ENCODE data around the gene IRF9.

The IRF9 gene, protein sequence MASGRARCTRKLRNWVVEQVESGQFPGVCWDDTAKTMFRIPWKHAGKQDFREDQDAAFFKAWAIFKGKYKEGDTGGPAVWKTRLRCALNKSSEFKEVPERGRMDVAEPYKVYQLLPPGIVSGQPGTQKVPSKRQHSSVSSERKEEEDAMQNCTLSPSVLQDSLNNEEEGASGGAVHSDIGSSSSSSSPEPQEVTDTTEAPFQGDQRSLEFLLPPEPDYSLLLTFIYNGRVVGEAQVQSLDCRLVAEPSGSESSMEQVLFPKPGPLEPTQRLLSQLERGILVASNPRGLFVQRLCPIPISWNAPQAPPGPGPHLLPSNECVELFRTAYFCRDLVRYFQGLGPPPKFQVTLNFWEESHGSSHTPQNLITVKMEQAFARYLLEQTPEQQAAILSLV

DNA sequence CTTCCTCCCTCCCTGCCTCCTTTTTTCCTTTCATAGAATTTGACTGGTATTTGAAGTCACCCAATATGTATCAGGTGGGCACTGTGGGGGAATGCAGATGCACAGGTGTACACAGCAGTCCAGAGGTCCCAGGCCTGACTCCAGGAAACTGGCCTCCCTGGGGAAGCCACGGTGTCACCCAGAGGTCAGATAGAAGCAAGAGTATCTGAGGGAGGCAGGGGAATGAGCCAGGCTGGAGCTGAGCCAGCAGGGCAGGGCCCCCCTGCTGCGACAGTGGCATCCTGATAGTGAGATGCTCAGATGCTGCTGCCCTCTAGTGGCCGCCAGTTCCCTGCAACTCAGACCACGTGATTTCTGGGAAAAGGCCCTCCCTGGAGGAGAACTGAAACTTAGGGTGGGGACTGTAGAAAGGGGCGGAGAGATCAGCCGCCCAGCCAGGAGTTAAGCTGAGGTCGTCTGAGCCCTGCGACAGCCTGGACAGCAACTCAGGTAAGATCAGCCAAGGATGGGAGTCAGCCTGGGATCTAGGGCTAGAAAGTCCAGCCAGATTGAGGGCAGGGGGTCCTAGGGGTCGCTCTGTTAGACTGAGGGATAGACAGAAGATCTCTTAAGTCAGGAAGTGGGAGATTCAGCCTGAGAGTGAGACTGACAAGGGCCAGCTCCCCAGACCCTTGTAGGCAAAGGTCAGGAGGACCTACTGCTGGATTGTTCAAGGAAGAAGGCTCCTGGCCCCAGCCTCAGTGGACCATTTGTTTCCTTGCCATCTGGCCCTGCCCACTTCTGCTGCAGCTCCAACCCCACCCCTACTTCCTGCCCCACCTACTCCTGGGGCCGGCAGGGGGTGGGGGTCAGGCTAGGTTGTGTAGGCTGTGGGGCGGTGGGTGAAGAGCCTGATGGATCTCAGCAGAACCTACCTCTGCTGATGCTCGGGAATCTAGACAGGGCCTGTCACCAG, at the start of gene IRF9:
IRF9 (plus strand) TSS at position 416 of the 955 bp plus-strand sequence. CDS start 880 bp downstream, outside the sequence.
- DNase-seq = peak; percentile 61 to 98 (median 92)

GRCh38 chr14:24113379-24113800, 47.7 kb upstream of the IRF9 start:
- no peak for DNase-seq

DNA sequence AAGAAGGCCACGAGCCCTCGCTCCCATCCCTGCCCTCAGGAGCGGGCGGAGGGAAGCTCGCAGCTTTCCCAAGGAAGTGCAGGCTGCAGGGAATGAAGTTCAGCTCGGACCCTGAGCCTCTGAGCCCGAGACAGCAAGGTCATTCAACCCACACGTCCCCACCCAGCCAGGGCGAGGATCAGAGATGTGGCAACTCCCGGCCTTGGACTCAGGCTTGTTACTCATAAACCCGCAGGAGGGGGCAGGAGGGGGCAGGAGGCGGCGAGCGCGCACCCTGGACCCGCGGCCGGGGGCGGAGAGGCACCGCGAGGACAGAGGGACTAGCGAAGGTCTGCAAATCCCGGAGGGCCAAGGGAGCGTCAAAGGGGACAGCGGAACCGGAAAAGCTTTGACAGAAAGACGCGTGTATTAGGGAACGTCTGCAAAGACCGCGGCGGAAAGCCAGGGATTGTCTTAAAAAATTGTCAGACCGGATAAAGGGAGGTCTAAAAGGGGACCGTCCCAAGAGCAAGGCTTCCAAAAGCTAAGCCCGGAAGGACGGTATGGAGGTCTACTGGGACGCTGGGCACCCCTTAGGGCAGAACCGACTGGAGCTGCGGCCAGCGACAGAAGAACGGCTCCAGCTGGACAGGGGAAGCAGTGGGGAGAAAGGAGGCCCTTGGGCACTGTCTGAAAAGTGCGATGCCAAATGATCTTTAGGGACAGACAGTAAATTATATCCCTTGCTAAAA, 47.1 kb upstream of the IRF9 start:
- peak; percentile 25 to 95 (median 87) for DNase-seq

- peak; percentile 94 to 100 (median 100) for DNase-seq
These were observed 46.3 kb upstream of the IRF9 start, which contains the start of the genes DCAF11 and NRL for GRCh38 chr14:24114532-24115421. DCAF11 (plus strand) TSS chr14:24114777; CDS start chr14:24115595, 818 bp downstream. NRL (minus strand) TSS chr14:24114949; CDS start chr14:24082848, 32,101 bp downstream.

DNA sequence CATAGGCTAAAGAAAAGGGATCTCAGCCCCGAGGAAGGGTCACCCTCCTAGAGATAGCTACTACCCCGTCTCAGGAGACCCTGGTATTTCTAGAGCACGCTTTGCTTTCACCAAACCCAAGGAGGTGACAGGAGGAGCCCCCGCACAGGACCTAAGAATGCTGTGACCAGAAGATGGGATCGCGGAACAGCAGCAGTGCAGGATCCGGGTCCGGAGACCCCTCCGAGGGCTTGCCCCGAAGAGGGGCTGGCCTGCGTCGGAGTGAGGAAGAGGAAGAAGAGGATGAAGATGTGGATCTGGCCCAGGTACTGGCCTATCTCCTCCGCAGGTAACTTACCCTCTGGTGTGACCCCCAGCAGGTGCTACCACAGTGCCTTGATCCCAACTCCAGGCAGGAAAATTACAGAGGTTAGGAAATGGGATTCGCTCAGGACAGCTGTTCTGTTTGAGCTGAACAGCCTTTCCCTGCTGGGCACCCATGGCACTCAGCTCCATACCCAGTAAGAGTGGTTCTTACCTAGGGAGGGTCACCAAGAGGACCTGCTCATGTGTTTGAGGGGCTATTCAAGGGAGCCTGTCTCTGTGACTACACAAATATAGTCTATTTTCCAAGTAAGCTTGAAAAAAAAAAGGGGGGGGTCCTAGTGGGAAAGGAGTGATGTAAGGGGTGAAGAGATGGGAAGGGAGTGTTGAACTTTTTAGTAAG, 45.5 kb upstream of the IRF9 start:
- peak in 1 of 56 donors; percentile 57 for DNase-seq

DNA sequence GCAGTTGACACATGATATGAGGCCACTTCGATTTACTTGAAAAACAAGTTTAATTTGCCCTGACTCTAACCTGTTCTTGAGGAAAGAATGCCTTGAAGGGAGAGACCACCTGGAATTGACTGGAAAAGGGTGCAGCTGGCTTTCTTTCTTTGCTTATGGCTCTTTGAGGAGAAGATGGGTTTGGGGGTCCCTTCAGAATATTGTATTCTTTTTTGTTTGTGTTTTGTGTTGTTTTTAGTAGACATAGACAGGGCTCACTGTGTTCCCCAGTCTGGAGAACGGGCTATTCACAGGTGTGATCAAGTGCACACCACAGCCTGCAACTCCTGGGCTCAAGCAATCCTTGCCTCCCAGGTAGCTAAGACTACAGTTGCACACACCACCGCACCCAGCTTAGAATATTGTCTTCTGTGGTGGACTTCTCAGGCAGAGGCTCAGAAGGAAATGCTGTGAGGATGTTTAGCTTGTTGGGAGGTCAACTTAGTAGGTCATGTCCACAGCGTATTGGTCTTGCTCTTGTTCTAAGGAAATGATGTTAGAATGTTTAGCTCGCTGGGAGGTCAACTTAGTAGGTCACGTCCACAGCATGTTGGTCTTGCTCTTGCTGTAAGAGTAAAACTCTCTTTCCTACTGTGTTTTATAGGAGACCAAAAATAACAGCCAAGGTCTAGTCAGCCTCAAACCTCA, 44.8 kb upstream of the IRF9 start:
- no peak for DNase-seq

DNA sequence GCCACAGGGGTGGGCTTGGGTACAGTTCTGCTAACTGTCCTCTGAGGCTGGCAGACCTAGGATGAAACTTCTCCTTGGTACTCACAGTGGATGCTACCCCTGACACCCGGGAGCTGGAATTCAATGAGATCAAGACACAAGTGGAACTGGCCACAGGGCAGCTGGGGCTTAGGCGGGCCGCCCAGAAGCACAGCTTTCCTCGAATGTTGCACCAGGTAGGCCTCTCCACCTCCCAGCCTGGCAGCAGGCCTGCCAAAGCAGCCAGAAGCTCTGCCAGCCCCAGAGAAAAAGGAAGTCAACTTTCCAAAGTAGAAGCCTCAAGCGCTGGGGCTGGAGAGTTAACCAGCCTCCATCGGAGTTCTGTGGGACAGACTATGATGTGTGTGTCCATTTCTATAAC, 43.9 kb upstream of the IRF9 start:
- DNase-seq = no peak

DNA sequence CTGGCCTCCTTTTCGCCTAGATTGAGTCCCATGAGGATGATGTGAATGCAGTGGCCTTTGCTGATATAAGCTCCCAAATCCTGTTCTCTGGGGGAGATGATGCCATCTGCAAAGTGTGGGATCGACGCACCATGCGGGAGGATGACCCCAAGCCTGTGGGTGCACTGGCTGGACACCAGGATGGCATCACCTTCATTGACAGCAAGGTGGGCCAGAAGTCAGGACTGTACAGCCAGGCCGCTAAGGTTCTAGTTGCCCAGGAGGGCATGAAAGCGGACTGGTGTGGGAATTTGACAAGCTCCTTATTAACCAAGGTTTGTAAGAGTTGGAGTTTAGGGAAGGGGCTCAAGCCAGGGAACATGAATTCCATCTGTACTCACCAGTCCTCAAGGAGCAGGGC, 41.4 kb upstream of the IRF9 start:
- DNase-seq = no peak

- DNase-seq = no peak
These were observed 39.9 kb upstream of the IRF9 start for GRCh38 chr14:24121210-24121609.

DNA sequence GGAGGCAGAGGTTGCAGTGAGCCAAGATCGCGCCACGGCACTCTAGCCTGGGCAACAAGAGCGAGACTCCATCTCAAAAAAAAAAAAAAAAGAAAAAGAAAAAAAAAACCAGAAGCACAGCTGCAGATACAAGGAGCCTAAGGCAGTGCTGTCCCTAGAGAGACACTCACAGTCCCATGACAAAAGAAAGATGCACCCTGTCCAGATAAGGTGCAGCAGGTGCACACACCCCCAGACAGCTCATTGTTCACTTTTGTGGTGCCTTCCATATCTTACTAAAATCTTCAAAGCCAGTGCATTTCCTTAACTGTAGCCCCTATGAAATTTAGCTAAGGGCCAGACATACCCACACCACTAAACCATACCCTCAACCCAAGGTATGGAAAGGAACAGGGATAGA, 38.6 kb upstream of the IRF9 start:
- DNase-seq = no peak

DNA sequence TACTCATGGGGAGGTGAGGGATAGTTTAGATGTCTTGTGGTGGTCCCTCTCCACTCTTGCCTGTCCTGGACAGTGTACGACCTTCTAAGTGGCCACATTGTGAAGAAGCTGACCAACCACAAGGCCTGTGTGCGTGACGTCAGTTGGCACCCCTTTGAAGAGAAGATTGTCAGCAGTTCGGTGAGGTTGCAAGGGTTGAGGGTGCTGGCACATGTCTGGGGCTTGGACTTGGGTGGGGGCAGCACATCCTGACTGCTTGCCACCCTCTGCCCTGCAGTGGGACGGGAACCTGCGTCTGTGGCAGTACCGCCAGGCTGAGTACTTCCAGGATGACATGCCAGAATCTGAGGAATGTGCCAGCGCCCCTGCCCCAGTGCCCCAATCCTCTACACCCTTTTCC, 38.2 kb upstream of the IRF9 start:
- no peak for DNase-seq

DNA sequence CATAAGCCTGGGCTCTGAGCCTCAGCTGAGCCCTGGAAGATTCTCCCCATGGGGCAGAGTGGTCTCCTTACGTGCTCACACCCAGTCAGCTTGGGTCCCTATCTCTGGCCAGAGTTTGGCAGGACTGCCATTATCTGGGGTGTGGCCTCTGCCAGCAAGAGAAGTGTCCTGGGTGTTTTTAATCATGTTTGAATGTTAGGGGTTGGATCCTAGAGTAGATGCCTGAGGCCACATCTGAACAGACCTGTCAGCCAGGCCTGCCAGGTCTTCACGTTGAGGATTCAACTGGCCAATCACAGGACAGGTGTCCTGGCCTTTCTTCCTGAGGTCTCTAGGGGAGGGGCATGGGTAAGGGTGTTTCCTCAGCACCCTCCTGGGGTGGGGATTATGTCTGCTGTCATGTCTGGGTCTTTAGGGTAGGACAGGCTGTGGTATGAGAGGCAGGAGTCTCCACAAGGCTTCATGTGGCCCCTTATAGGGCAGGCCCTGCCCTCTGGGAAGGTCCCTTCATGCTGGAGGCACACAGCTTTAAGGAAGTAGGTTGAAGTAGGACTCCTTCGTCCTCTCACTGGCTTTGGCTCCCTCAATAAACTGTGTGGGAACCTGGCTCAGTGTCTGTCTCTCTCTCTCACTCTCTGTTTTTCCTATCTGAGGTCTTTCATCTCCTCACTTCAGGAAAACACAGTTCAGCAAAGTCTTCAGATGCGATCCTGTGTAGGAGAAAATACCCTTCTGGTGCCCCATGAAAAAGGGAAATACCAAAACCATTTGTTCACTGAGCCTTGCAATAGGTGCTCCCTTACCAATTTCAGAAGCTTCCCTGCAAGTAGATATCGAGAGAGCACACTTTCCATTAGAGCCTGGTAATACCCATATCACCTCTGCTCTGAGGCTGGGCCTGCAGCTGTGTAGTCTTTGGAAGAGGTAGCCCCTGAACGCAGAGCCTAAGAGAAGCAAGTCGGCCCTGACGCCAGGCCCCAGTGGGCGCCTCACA, 37.3 kb upstream of the IRF9 start:
- DNase-seq = no peak

- DNase-seq = no peak
These were observed 34.1 kb upstream of the IRF9 start for GRCh38 chr14:24126939-24127338.

DNA sequence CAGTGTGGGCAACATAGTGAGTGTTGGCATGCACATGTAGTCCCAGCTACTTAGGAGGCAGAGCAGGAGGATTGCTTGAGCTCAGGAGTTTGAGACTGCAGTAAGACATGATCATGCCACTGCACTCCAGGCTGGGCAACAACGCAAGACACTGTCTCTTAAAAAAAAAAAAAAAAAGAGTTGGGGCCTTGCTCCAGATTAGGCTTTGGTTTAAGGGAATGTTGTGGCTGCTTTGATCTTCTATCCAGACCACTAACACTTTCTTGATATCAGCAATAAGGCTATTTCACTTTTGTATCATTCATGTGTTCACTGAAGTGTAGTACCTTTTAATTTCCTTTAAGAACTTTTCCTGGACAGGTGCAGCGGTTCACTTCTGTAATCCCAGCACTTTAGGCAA, 33.4 kb upstream of the IRF9 start:
- no peak for DNase-seq

GRCh38 chr14:24129410-24129998, 31.6 kb upstream of the IRF9 start:
- no peak for DNase-seq

DNA sequence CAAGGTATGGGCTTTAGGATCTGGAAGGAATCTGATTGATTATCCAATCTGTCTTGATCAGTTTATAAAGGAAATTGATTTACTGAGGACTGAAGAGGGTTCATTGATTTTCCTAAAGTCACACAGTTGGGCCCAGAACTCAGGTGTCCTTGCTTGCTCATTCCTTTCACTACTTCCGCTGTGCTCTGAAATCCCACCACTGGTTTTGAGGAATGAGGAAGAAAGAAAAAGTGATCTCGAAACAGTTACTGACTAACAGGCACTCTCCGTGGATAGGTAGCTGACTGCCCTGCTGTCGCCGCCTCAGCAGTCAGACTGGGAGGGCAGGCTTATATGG, 30.7 kb upstream of the IRF9 start, which contains the start of gene FITM1:
FITM1 (plus strand) TSS at position 280 of the 337 bp plus-strand sequence. CDS start 905 bp downstream, outside the sequence.
- no peak for DNase-seq
